ENCODE data around the gene PRTFDC1. TPM values are rescaled to one million over a fixed set of nuclear protein-coding genes. Genes with fewer than 3 reads are reported as not detected.

PRTFDC1 gene
- total and polyA plus RNA-seq, 7 experiments from 2014 or later: 0.13 to 1.7 (median 0.69) TPM

DNA sequence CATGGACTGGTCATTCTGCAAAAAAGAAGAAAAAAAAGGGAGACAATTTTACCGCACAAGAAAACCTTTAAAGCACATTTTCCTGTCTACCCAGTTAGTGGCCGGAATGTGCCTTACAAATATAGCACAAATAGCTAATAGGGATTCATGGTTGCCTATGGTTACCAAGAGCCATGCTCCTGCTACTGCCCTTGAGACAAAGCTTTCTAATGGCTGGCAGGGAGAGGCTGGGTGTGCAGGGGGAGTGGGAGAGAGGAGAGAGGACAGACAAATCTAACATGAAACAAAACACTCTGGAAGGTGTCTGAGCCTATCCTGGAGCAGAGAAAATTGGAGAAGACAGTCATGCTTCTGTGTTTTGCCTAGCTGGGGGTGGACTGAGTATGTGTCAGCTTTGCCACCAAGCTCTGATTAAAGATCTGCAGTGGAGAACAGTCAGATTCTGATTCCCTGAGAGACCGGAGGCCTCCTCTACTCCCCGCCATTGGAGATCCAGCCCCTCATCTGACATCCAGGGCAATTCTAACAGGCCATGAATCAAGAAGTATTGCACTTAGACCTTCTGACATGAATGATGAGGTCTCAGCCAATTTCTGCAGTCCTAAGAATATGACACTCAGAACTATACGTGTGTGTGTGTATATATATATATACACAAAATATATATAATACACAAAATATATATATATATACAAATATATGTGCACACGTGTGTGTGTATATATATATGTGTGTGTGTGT, 80.2 kb downstream of the PRTFDC1 start:
- peaks cover 0 to 18% (median 9%) of the 10 kb centered on the region in 11 donors for H3K9me3 Mint-ChIP-seq
- CTCF ChIA-PET: interaction anchor here (0.6 kb wide), 1 partner anchor 49 kb away, joined by 3 read pairs; no protein-coding TSS in a partner anchor

DNA sequence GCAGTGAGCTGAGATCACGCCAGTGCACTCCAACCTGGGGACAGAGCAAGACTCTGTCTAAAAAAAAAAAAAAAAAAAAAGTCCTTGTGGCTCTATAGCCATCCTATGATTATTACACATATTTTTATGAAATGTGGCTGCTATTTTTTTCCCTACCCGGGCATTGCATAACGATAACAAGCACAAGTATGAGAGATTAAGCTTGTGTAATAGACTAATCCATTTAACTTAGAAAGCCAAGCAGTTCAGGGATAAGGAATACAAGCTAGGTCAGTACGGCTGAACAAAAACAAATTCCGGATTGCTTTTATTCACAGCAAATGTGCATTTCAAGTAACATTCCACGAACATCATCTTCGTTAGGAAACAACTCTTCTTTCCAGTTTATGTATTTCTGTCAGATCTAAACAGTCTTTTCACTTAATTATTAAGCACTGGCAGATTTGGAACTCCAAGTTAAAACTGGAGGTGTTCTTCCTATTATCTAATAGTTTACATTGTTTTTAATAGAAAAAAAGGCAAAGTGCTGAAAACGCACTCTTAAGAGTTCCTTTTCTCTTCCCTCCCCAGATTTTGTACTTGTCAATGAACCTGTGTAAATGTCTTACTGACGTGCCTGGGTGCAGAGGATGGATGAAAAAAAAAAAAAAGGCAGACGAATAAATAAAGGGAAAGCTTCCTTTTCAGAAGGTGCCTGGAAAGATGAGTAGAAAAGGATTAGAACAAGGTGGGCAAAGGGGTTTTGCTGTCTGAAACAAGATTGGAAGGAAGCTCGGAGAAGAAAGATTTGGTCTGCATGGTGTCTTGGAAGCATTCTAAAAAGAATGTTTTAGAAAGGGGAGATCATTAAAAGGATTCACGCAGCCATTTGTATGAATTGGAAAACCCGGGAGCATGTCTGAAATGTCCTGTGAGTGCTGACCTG, 81.1 kb downstream of the PRTFDC1 start:
- Histone ChIP-seq H3K4me1 (ENCODE audit: control insufficient read depth in 2 of 2, insufficient read depth in 2 of 2, low read length in 2 of 2) (no peaks in the 10 kb centered on the region), H3K9me3 (ENCODE audit: control insufficient read depth in 2 of 3, low read length in 3 of 3) (peaks cover 0 to 7% (median 0%) of the 10 kb centered on the region in 3 experiments), H3K36me3 (ENCODE audit: control insufficient read depth in 2 of 3, insufficient read depth in 3 of 3, low read length in 3 of 3) (no peaks in the 10 kb centered on the region), H3K4me3 (ENCODE audit: low read length) (no peak overlapping the region), H3K27me3 (ENCODE audit: control insufficient read depth in 2 of 2, insufficient read depth in 2 of 2, low read length in 2 of 2) (no peaks in the 10 kb centered on the region), H3K27ac (ENCODE audit: low read depth, low read length) (no peak overlapping the region)
- ChIA-PET POLR2A (no interaction called here), CTCF (interaction anchor here (0.6 to 0.7 kb wide), 2 partner anchors 48 to 256 kb away, joined by 3 read pairs; no protein-coding TSS in a partner anchor)
- H3K4me1 Mint-ChIP-seq: peaks cover 6 to 24% (median 19%) of the 10 kb centered on the region in 7 donors
- DNase-seq: no peak
- H3K36me3 Mint-ChIP-seq: peaks cover 0 to 16% (median 12%) of the 10 kb centered on the region in 5 donors
- H3K4me3 Mint-ChIP-seq: no peak overlapping the region
- intact Hi-C loops (cut with micrococcal nuclease): no loop called here
- peaks cover 0 to 18% (median 9%) of the 10 kb centered on the region in 11 donors for H3K9me3 Mint-ChIP-seq
- no peak overlapping the region for H3K27ac Mint-ChIP-seq
- peaks cover 0 to 5% (median 0%) of the 10 kb centered on the region in 5 donors for H3K27me3 Mint-ChIP-seq
- ATAC-seq: no peak

More for the DNA sequence above, 80.2 kb downstream of the PRTFDC1 start:
- H3K9me3 ChIP-seq (ENCODE audit: control insufficient read depth in 2 of 3, low read length in 3 of 3): peaks cover 0 to 7% (median 0%) of the 10 kb centered on the region in 3 experiments
- no peak overlapping the region for H3K27ac ChIP-seq (ENCODE audit: low read depth, low read length)
- H3K4me3 Mint-ChIP-seq: no peak overlapping the region
- no peaks in the 10 kb centered on the region for H3K27me3 ChIP-seq (ENCODE audit: control insufficient read depth in 2 of 2, insufficient read depth in 2 of 2, low read length in 2 of 2)
- peaks cover 0 to 16% (median 12%) of the 10 kb centered on the region in 5 donors for H3K36me3 Mint-ChIP-seq
- DNase-seq (no peak), ATAC-seq (no peak)
- POLR2A ChIA-PET: no interaction called here
- peak overlapping the region in 1 of 9 donors; percentile 53 for H3K27ac Mint-ChIP-seq
- H3K4me1 Mint-ChIP-seq: peaks cover 5 to 15% (median 12%) of the 10 kb centered on the region in 7 donors
- H3K27me3 Mint-ChIP-seq: peaks cover 0 to 2% (median 0%) of the 10 kb centered on the region in 5 donors
- intact Hi-C loops (cut with micrococcal nuclease): no loop called here
- H3K36me3 ChIP-seq (ENCODE audit: control insufficient read depth in 2 of 3, insufficient read depth in 3 of 3, low read length in 3 of 3): no peaks in the 10 kb centered on the region
- H3K4me3 ChIP-seq (ENCODE audit: low read length): no peak overlapping the region
- no peaks in the 10 kb centered on the region for H3K4me1 ChIP-seq (ENCODE audit: control insufficient read depth in 2 of 2, insufficient read depth in 2 of 2, low read length in 2 of 2)

DNA sequence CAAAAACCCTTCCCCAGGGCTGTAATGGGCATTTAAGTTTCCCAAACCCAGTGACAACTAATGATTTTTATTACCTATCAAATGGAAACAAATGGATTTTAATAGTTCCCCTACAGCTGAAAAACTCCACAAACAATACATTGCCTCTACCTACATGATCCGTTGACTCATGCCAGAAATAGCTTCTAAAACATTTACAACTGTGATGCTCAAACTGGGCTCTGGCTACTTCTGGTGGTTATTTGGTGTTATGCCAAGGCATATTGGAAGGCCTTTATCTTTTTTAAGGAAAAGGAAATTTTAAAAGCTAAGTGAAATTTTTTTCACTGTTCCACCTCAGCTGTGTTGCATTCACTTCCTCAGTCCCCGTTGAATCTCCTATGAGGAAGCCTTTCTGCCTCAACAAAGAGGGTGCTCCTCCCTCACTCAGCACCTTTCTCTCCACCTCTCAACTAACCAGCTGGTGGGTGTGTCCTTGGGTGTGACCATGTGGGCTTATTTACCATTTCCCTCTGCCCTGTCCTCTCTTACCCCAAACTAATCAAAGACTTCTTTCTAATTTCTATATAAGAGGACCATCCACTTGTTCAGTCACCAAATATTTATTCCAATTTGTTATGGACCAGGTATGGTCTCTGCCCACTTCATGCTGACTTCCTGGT, 82.9 kb downstream of the PRTFDC1 start:
- intact Hi-C loops (cut with micrococcal nuclease): loop anchor here in 1 of 2 donors (5.0 kb wide), 1 partner anchor 33 kb away; no protein-coding TSS in a partner anchor
- H3K4me1 Mint-ChIP-seq: peaks cover 8 to 33% (median 28%) of the 10 kb centered on the region in 7 donors

DNA sequence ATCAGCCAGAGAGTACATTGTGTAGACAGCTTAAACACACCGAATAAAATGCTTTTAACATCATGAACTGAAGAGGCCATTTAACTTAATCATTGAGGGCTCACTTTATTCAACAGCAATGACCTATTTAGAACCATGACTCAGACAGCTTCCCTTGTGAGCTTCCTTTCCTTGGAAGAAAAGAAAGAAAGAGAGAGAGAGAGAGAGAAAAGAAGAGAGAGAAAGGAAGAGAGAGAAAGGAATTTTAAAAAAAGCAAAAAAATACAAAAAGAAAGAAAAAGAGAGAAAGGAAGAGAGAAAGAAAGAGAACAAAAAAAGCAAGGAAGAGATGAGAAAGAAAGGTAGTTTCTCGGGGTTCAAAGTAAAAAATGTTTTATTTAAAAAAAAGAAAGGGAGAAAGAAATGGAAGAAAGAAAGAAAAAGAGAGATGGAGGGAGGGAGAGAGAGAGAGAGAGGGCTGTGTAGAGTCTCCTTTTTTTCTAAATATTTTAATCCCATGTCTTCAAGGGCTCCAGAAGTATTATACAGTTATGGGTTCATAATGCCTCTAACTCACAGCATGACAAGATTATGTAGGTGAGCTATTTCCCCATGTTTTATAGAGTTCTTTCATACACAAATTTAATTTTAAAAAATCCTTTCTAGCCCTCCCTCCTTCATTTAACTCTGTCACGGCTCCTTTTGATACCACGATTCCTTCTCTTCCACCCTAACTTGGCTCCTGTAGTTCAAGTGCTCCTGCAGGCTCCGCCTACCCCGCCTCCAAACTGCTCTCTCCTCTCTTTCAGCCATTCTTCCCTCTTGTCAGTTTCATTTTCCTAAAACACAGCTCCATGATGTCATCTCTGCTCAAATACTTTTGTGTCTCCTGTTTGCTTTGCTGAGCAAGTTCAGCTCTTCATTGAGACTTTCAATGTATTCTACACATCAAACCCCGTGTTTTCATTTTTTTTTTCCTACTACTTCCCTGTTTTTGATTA, 85.5 kb downstream of the PRTFDC1 start:
- Mint-ChIP-seq H3K9me3 (peaks cover 0 to 5% (median 0%) of the 10 kb centered on the region in 11 donors), H3K27ac (peak overlapping the region in 5 of 9 donors; percentile 5 to 62 (median 41)), H3K4me1 (peaks cover 8 to 41% (median 32%) of the 10 kb centered on the region in 7 donors), H3K36me3 (peaks cover 0 to 10% (median 4%) of the 10 kb centered on the region in 5 donors), H3K27me3 (peaks cover 0 to 5% (median 0%) of the 10 kb centered on the region in 5 donors), H3K4me3 (peak overlapping the region in 2 of 10 donors; percentile 17 to 21)
- CTCF ChIA-PET: interaction anchor here (0.7 to 1.6 kb wide), 3 partner anchors 16 to 249 kb away, joined by 3 to 5 read pairs (median 4); no protein-coding TSS in a partner anchor
- H3K27me3 ChIP-seq (ENCODE audit: control insufficient read depth in 2 of 2, insufficient read depth in 2 of 2, low read length in 2 of 2): no peaks in the 10 kb centered on the region
- no peak overlapping the region for H3K4me3 ChIP-seq (ENCODE audit: low read length)
- no peaks in the 10 kb centered on the region for H3K4me1 ChIP-seq (ENCODE audit: control insufficient read depth in 2 of 2, insufficient read depth in 2 of 2, low read length in 2 of 2)
- no peak overlapping the region for H3K27ac ChIP-seq (ENCODE audit: low read depth, low read length)
- POLR2A ChIA-PET: interaction anchor here (0.8 kb wide), 1 partner anchor 9 kb away, joined by 3 read pairs; no protein-coding TSS in a partner anchor
- DNase-seq (no peak), ATAC-seq (no peak)
- H3K9me3 ChIP-seq (ENCODE audit: control insufficient read depth in 2 of 3, low read length in 3 of 3): no peaks in the 10 kb centered on the region
- intact Hi-C loops (cut with micrococcal nuclease): loop anchor here in 1 of 2 donors (5.0 kb wide), 1 partner anchor 35 kb away; no protein-coding TSS in a partner anchor
- H3K36me3 ChIP-seq (ENCODE audit: control insufficient read depth in 2 of 3, insufficient read depth in 3 of 3, low read length in 3 of 3): no peaks in the 10 kb centered on the region

More for the DNA sequence above, 82.9 kb downstream of the PRTFDC1 start:
- no peak for ATAC-seq
- H3K36me3 ChIP-seq (ENCODE audit: control insufficient read depth in 2 of 3, insufficient read depth in 3 of 3, low read length in 3 of 3): no peaks in the 10 kb centered on the region
- Mint-ChIP-seq H3K4me3 (no peak overlapping the region), H3K36me3 (peaks cover 0 to 8% (median 4%) of the 10 kb centered on the region in 5 donors), H3K27me3 (peaks cover 0 to 5% (median 0%) of the 10 kb centered on the region in 5 donors), H3K27ac (no peak overlapping the region), H3K9me3 (peaks cover 0 to 9% (median 2%) of the 10 kb centered on the region in 11 donors)
- no peaks in the 10 kb centered on the region for H3K9me3 ChIP-seq (ENCODE audit: control insufficient read depth in 2 of 3, low read length in 3 of 3)
- H3K27me3 ChIP-seq (ENCODE audit: control insufficient read depth in 2 of 2, insufficient read depth in 2 of 2, low read length in 2 of 2): no peaks in the 10 kb centered on the region
- POLR2A ChIA-PET: interaction anchor here (0.6 to 1.0 kb wide), 2 partner anchors 10 to 150 kb away, joined by 3 to 6 read pairs; no protein-coding TSS in a partner anchor
- no peak overlapping the region for H3K4me3 ChIP-seq (ENCODE audit: low read length)
- no peaks in the 10 kb centered on the region for H3K4me1 ChIP-seq (ENCODE audit: control insufficient read depth in 2 of 2, insufficient read depth in 2 of 2, low read length in 2 of 2)
- CTCF ChIA-PET: no interaction called here
- no peak for DNase-seq
- no peak overlapping the region for H3K27ac ChIP-seq (ENCODE audit: low read depth, low read length)

DNA sequence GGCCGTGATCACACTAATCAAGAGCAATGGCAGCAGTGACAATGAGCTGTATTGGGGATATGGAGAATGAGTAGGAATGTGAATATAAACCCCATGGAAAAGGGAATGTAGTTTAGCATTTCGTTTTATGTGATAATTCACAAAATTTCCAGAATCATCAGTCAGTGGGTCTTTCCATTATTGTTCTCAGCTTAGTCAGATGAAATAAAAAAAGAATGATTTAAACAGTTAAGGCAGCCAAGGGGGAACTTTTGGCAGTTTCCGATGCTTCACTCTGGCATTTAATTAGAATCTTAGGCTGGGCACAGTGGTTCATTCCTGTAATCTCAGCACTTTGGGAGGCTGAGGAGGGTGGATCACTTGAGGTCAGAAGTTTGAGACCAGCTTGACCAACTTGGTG, 86.6 kb downstream of the PRTFDC1 start:
- H3K27me3 ChIP-seq (ENCODE audit: control insufficient read depth in 2 of 2, insufficient read depth in 2 of 2, low read length in 2 of 2): no peaks in the 10 kb centered on the region
- Mint-ChIP-seq H3K9me3 (peaks cover 0 to 5% (median 0%) of the 10 kb centered on the region in 11 donors), H3K4me3 (peak overlapping the region in 1 of 10 donors; percentile 38), H3K27me3 (peaks cover 0 to 5% (median 0%) of the 10 kb centered on the region in 5 donors), H3K4me1 (peaks cover 9 to 41% (median 32%) of the 10 kb centered on the region in 7 donors), H3K27ac (peak overlapping the region in 1 of 9 donors; percentile 5), H3K36me3 (peaks cover 0 to 10% (median 4%) of the 10 kb centered on the region in 5 donors)
- ChIA-PET POLR2A (no interaction called here), CTCF (no interaction called here)
- intact Hi-C loops (cut with micrococcal nuclease): loop anchor here in 1 of 2 donors (5.0 kb wide), 1 partner anchor 37 kb away; no protein-coding TSS in a partner anchor
- no peaks in the 10 kb centered on the region for H3K36me3 ChIP-seq (ENCODE audit: control insufficient read depth in 2 of 3, insufficient read depth in 3 of 3, low read length in 3 of 3)
- DNase-seq (no peak), ATAC-seq (no peak)
- no peak overlapping the region for H3K4me3 ChIP-seq (ENCODE audit: low read length)
- H3K9me3 ChIP-seq (ENCODE audit: control insufficient read depth in 2 of 3, low read length in 3 of 3): no peaks in the 10 kb centered on the region
- no peak overlapping the region for H3K27ac ChIP-seq (ENCODE audit: low read depth, low read length)
- H3K4me1 ChIP-seq (ENCODE audit: control insufficient read depth in 2 of 2, insufficient read depth in 2 of 2, low read length in 2 of 2): no peaks in the 10 kb centered on the region

All from naive thymus-derived CD4-positive, alpha-beta T cell (primary cell).